HG03066 (cell line): Measurements from ENCODE around the gene SNX30.

Experiments used
- ATAC-seq: cut with Tn5 transposase; IDR thresholded peaks from one replicate; pipeline ENCODE4 v1.9.1; 2021; ENCODE audit warnings: low read depth; ENCODE audit not compliant: unreplicated experiment

Gene SNX30

DNA sequence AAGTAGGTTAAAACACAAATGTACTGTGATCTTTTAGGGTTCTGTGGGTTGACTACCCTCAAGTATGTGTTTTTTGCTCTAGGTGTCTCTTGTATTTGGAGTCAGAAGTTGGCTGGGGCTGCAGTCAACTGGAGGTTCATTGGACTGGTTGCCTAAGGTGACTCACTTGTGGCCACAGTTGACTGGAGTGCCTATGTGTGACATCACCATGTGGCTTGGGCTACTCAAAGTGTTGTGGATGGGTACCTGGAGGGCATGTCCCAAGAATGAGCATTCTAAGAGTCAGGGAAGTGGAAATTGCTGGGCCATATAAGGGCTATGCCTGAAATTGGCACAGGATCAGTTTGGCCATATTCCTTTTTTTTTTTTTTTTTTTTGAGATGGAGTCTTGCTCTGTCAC is 27.4 kb downstream of the SNX30 start:
- ATAC-seq = no peak

DNA sequence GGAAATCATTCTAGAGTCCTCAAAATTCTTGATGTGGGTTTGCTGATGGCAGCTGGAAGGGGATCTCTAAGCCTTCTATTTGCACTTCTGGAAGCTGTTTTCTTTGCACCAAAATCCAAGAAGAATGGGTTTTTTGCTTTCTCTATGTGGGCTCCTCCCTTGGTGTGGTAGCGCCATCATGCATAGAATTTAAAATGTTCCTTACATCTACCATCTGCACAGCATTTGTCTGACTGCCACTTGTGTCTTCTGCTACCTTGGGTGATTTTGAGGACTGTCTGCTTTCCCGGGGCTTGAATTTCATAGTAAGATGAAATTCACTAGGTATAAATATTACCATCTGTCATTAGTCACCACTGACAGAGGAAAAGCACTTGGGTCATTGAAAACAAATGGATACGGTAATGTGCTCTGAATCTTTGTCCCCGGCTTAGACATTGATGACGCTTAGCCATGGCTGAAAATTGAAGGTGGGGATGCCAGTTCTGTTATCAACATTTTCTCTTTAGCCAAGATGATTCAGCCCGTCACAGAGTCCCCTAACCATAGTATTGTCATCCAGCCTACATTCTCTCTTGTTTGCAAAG is 30.0 kb downstream of the SNX30 start:
- ATAC-seq = no peak

DNA sequence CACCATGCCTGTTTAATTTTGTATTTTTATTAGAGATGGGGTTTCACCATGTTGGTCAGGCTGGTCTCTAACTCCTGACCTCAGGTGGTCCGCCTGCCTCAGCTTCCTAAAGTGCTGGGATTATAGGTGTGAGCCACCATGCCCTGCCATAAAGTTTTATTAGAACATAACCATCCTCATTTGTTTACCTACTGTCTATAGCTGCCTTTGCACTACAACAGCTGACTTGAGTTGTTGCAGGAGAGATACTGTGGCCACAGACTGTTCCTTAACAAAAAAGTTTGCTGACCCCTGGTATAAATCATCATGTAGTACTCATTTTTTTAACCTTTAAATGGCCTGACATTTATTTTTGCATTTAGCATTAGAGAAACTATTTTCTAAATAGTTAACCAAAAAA is 31.7 kb downstream of the SNX30 start:
- no peak for ATAC-seq

DNA sequence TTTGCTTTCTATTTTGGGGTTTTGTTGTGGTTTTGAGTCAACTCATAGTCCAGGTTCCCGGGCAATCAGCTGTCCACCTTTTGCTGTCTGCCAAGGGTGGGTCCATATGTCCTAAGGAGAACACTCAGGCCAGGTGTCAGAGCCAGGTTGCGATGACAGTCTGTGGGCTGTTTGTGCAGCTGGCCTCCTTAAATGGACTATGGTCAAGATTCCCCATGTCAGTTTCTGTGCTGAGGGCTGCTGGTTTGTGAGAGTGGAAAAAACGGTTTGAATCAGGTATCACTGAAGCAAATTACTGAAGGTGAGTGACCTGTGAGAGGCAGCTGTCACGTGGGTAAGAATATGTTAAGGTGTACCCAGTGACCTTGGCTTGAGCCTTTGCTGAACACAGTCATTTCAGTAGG is 33.0 kb downstream of the SNX30 start:
- no peak for ATAC-seq

DNA sequence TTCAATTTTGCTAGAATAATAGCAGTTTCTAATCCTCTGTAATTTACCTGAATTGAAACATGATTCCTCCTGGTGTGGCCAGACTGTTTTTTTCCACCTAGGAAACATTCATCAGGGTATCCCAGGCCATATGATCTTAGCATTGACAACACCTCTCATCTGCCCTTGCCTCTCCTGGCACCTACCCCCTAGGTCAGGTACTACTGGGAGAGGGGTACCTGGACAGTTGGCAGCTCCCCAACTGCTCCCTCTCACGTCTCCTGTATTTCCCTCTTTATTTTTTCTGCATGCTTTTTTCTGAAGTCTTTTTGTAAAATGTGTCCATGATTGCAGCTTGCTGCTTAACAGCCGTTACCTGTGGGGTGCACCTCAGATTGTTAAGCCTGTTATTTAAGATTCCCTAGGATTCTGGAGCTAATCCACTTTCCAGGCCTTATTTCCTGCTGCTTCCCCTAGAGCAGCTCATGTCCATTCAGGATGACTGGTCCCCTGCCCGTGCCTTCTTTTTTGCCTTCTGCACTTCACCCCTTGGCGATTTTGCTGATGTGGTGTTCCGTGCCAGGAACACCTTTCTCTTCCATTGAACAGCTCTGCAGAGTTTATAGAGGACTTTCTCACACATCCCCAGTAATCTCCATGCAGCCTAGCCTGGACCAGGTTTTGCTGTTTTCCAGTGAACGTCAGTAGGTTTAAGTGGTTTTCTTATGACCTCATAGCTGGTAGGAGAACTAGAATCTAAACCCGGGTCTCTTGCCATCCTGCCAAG is 33.6 kb downstream of the SNX30 start:
- no peak for ATAC-seq

DNA sequence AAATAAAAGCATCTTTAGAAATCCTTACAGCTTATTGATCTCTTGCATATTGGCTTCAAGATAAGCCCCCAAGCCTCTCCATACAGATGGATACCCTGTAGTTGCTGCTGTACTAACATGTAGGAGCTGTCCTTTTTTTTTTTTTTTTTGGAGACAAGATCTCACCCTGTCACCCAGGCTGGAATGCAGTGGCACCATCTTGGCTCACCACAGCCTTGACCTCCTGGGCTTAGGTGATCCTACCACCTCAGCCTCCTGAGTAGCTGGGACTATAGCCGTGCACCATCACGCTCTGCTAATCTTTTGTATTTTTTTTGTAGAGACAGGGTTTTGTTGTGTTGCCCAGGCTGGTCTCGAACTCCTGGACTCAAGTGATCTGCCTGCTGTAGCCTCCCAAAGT is 35.4 kb downstream of the SNX30 start:
- no peak for ATAC-seq

DNA sequence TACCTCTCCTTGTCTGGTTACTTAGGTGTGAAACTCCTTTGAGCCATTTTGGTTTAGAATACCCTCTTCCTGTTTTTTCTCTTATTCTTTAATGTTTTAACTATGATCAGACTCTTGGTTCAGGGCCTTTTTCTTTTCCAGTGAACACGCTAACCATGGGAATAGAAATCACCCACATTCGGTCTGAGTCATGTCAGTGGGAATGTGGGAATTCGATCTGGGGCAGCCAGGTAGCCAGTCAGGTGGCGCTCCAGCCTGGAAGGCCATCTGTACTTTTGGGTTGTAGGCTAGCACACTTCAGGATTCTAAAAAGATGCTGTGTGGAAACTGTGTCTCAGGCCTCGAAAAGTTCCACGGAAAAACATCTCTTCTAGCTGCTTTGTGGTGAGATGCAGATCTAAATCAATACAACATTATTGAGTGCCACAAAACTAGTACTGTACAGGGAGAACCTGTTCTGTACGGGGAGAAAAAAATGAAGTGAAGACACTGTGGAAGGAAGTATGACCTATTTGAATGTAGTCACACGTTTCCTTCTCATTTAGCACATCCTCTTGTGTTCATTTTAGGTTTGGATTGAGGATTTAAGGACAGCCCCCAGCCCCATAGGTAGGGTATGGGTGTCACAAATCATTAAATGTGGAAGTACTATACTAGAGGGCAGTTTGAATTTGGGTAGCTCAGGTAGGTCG is 36.4 kb downstream of the SNX30 start:
- no peak for ATAC-seq

DNA sequence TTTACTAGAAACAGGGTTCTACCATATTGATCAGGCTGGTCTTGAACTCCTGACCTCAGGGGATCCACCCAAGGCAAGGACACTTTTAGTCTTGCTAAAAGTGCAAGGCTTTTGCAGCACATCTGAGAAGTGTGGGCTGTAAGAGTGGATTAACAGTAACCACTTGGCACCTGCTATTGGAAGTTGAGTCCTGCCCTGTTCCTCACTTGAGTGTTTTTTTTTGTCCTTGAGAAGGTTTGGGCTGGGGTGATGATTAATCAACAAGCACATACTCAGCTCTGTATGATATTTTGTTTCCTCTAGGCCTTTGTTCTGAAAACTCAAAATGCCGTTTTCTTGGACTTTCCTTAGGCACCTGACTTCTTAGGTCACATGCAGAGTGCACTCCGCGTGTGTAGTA is 37.4 kb downstream of the SNX30 start:
- no peak for ATAC-seq

DNA sequence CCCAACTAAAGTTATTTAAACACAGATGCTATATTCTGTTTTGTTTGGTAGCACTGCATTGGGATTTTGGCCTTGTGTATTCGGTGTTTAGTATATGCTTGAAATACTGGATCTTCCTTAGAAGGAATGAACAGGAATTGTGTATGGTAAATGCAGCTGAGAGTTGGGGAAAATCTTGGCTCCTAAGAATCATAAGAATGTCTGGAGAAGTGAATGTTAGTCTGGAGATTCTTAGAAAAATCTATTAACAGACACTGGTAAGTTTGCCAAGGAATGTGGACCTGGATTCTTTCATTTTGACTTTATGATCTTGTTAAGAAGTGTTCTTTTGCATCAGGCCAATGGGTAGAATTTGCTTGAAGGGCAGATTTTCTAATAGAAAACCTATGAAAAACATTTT is 38.9 kb downstream of the SNX30 start:
- no peak for ATAC-seq

DNA sequence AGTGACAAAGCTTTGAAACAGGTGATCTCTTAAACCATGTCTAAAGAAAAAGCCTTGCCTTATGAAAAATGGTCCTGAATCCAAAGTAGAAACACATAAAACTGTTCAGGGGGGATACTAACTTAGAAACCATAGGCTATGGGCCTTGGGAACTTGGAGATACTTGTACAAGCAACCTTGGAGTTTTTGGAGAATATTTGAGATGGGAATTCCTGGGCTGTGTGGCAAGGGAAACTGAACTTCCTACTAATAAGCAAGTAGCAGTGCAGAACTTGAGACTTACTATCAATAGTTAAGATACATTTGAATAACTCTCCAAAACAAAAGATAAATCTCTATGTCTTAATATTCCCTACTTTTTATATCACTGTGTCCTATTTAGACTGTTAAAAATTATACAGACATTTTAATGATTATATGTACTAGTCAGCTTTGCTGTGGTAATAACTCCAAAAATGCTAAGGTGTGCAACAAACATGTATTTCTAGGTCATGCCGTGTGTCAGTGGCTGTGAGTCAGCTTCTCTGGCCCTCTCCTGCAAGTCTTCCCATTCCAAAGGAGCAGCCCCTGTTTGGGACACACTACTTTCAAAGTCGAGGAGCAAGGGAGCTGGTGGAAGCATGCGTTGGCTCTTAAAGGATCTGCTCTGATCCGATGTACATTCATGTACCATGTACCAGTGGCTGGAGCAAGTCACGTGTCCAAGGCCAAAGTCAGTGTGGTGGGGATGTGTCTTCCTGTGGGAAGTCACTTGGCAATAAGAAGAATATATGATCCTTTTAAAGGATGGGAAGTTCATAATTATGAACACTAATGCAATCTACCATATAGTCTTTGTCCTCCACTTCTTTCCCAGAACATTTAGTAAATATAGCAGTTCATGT is 39.6 kb downstream of the SNX30 start:
- no peak for ATAC-seq

DNA sequence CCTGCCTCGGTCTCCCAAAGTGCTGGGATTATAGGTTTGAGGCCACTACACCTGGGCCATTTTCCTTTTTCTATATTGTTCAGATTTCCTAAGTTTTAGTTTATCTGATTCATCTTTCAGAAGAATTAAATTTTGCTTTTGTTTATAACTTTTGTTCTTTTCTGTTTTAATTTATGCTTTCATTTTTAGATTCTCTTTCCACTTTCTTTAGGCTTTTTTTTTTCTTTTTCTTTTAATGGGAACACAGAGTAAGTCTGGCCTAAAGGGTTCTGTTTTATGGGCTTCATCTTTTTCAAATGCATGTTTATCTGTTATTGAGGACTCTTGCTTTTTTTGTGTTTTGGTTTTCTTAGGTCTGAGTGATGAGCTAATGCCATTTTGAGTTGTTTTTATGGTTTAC is 42.1 kb downstream of the SNX30 start:
- ATAC-seq = no peak

DNA sequence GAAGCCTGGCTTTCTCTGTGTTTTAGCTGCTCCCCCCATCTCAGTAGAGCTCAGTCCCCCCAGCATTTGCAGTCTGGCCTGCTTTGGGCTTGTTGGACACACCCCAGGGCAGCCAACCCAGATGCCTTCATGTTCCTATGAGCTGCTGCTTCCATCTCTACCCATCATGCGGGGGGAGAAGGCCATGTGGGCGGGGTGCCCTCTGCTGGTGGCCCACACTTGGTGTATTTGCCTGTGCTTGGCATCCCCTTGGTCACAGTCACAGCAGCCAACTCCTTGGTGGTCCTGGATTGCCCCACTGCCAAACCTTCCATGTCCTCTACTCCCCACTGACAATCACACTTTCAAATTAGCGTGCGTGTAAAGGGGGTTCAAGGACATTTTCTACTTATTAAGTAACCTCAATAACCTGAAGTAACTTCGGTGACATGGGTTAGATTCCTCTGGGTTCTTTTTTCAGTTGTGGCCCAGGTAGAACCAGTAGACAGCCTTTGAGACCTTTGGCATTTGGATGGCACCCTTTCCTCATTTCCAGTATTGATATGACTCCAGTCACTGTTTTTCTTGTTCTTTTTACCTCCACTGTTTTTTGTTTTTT is 42.8 kb downstream of the SNX30 start:
- peak; percentile 77 for ATAC-seq

DNA sequence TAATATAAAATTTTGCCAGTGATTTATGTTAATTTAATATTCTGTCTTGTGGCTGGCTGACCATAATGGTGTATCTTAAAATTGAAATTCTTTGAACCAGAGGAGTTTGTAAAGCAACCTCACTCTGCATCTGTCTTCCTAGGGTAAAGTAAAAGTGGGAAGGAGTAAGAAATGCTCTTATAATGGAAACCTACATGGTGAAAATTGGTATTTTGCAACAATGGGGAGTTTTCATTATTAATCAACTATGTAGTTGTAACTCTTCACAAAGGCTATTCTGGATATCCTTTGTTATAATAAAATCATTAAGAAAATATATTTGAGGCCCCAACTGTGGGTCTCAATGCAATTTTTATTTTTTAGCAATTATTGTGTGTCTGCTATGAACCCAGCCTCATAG is 44.2 kb downstream of the SNX30 start:
- no peak for ATAC-seq

DNA sequence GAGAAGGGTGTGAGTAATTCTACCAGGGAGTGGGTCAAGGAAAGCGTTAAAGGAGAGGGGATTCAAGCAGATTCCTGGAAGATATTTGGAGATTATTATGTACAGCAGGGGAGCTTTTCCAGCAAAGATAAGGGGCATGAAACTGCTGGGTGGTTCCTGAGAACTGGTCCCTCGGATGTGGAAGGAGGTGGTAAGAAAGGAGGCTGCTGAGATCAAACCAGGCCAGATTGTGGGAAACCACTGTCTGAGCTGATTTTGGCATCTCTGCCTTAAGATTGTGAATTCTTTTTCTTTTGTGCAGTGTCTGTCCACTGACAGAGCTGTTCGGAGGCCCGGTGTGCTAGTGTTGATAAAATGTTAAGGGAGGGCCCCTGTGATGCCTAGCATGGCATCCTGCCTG is 45.4 kb downstream of the SNX30 start:
- ATAC-seq = no peak

DNA sequence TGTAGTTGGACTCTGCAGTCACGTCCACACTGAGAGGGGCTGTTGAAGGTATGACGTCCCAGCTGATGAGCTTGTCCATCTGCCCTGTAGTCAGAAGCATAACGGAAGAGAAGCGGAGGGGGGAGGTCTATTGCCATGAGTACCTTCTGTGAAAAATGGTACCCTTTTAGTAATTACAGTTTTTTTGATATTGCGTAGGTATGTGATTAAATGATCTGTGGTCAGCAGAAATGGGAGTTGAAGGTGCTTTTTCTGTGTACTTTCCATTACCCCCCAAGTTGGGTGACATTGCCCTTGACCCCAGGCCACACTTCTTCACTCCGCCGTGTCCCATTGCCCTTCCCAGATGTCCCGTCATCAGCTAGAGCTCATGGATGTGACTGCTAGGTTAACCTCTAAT is 45.9 kb downstream of the SNX30 start:
- ATAC-seq = no peak

DNA sequence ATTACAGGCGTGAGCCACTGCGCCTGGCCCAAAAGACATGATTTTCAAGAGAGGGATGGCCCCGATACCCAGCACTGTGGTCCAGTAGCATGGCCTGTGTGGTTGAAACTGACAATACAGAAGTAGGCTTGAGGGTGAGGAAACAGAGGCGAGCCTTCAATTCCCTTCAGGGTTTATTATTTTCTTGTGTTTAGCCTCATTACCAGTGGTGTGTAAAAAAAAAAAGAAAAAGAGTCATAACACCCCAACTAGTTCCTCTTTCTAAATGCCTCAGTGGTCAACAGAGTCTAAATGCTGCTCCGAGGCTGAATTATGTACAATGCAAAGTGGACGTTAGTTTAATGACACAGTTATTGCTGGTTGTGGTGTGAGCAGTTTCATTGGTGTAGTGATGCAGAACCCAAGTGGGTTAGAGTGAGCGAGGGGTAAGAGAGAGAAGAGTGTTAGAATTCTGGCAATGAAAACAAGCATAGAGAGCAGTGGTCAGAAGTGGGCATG is 58.8 kb downstream of the SNX30 start:
- ATAC-seq = peak; percentile 98

DNA sequence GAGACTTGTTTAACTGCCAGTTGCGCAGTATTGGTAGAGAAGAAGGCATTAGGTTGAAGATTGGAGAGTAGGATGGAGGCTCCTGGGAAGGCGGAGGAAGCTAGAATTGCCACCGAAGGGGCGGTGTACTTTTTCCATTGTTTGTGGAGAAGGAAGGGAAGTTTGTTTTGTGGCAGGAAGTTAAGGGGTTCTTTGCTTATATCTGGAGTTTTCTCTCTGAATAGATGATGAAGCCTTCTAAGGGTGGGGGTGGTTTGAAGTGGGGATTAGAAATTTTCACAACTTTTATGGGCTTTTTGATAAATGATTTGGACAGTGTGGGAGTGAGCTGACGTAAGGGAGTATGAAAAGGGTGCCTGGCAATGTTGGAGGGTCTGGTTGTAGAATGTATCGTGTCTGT is 59.3 kb downstream of the SNX30 start:
- ATAC-seq = no peak

DNA sequence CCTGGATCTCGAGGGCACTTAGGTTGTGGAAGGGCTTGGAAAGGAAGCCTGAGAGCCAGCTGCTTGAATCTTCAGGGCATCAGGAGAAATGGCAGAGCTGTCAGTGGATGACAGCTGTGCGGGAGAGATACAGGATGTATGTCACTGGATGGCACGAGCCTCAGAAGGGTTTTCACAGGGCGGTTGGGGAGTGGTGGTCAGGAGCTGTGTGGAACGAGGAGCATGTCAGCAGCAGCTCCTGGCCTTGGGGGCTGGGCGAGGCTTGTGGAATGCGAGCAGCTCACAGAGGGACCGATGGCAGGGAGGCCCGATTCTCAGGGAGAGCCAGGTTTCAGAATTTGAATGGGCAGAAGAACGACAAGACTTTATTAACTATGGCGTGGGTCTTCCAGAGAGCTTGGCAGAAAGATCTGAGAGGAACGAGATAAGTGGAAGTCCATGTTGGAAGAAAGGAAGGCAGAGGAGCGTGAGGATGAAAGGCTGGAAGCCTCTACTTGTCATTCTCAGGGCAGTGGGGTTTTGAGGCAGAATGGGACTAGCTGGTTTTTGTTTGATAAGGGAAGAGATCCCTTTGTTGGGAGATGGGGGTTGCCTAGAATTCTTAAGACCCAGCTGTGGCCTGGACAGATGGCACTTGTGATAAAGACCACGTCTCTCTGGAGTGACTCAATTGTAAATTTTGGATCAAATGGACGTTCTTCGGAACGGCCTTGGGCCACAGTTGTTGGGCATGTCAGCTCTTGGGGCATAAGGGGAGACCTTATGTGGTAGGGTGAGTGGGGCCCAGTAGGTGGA is 60.3 kb downstream of the SNX30 start:
- ATAC-seq = no peak

DNA sequence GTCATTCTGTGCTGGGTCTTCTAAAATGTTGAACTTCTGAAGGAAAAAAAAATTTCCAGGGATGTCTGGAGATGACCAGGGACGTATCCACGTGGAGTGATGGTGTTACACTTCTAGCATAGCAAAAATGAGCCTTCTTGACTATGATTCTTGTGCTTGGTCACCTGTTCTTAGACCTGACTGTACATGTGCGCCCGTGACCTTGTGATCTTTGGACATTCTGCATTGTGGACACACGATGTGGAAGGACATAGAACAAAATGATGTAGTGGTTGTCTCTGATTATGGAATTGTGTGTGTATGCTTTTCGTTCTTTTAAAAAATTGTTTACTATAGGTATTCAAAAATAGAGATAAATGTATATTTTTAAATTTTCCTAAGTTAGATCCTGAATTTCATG is 61.0 kb downstream of the SNX30 start:
- ATAC-seq = no peak

DNA sequence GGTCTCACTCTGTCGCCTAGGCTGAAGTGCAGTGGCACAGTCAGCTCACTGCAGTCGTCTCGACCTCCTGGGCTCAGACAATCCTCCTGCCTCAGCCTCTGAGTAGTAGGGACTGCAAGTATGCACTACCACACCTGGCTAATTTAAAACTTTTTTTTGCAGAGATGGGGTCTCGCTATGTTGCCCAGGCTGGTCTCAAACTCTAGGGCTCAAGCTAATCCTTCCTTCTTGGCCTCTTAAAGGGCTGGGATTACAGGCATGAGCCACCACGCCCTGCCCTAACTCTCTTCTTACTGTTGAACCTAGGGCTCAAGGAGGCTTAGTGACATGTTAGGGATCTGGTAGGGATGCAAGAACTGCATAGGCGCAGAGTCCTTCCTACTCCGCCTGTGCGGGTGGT is 65.3 kb downstream of the SNX30 start:
- no peak for ATAC-seq
